ENCODE data around the gene BSDC1.

The BSDC1 gene

DNA sequence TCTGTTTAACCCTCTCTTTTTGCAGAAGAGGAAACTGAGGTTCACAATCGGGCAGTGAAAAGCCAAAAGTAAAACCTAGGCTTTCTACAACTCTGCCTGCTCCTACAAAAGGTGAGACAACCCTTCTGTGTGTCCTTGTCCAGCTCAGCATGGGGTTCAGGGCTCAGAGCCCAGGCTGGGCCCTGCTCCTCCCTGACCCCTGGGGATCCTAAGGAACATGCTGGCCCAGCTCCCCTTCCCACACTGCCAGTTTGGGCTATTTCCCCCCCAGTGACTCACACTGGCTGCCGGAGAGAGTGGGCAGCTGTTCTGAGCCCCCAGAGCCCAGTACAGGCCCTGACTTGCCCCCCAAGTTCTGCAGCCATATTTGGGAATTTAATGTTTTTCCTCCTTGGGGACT, 40.8 kb downstream of the BSDC1 start:
- Histone ChIP-seq H3K4me1 (ENCODE audit: insufficient read depth, low read length, poor library complexity, severe bottlenecking) (peaks cover 34% of the 10 kb centered on the region), H3K27me3 (ENCODE audit: insufficient read depth, low read length, poor library complexity, severe bottlenecking) (no peaks in the 10 kb centered on the region), H3K9me3 (ENCODE audit: insufficient read depth, low read depth, low read length) (no peaks in the 10 kb centered on the region), H3K9ac (ENCODE audit: low read depth, low read length, poor library complexity, severe bottlenecking) (peak overlapping the region; percentile 23), H3K9me2 (replicated peaks; ENCODE audit: low read depth, low read length) (no peaks in the 10 kb centered on the region), H3K79me2 (ENCODE audit: insufficient read depth, low read length) (no peaks in the 10 kb centered on the region), H3K36me3 (ENCODE audit: insufficient read depth, low read length) (no peaks in the 10 kb centered on the region), H4K20me1 (ENCODE audit: insufficient read depth, low read length, poor library complexity, severe bottlenecking) (no peaks in the 10 kb centered on the region), H3K4me3 (ENCODE audit: low read length, poor library complexity, severe bottlenecking) (no peak overlapping the region), H2AFZ (ENCODE audit: low read length) (no peak overlapping the region), H3K4me2 (ENCODE audit: low read depth, low read length, poor library complexity, severe bottlenecking) (no peak overlapping the region), H3F3A (ENCODE audit: low read depth) (no peaks in the 10 kb centered on the region)
- TF ChIP-seq EZH2phosphoT487 (IDR thresholded peaks at IDR 0.05; ENCODE audit: borderline replicate concordance) = no peak
- TF ChIP-seq, protein P1, sequence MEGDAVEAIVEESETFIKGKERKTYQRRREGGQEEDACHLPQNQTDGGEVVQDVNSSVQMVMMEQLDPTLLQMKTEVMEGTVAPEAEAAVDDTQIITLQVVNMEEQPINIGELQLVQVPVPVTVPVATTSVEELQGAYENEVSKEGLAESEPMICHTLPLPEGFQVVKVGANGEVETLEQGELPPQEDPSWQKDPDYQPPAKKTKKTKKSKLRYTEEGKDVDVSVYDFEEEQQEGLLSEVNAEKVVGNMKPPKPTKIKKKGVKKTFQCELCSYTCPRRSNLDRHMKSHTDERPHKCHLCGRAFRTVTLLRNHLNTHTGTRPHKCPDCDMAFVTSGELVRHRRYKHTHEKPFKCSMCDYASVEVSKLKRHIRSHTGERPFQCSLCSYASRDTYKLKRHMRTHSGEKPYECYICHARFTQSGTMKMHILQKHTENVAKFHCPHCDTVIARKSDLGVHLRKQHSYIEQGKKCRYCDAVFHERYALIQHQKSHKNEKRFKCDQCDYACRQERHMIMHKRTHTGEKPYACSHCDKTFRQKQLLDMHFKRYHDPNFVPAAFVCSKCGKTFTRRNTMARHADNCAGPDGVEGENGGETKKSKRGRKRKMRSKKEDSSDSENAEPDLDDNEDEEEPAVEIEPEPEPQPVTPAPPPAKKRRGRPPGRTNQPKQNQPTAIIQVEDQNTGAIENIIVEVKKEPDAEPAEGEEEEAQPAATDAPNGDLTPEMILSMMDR (conservative IDR thresholded peaks at IDR 0.05; ENCODE audit: low read length) = no peak

DNA sequence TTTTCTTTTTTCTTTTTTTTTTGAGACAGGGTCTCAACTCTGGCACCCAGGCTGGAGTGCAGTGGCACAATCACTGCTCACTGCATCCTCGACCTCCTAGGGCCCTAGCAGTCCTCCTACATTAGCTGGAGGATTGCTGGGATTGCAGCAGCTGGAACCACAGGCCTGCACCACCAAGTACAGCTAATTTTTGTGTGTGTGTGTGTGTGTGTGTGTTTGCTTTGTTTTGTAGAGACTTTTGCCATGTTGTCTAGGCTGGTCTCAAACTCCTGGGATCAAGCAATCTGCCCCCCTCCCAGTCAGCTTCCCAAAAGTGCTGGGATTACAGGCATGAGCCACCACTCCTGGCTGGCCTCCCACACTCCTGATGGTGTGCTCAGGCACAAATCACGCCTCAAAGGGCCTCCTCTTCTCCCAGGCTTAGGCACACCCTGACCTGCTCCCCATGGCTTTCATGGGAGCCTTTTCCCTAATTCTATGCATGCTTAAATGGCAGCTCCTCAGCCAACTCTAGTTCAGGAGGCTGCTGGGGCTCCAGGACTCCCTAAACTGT, 41.3 kb downstream of the BSDC1 start:
- Histone ChIP-seq H3K9ac (ENCODE audit: low read depth, low read length, poor library complexity, severe bottlenecking) (peak overlapping the region; percentile 84), H2AFZ (ENCODE audit: low read length) (no peak overlapping the region), H3K4me1 (ENCODE audit: insufficient read depth, low read length, poor library complexity, severe bottlenecking) (peaks cover 34% of the 10 kb centered on the region), H4K20me1 (ENCODE audit: insufficient read depth, low read length, poor library complexity, severe bottlenecking) (no peaks in the 10 kb centered on the region), H3K4me3 (ENCODE audit: low read length, poor library complexity, severe bottlenecking) (peak overlapping the region; percentile 77), H3K4me2 (ENCODE audit: low read depth, low read length, poor library complexity, severe bottlenecking) (peak overlapping the region; percentile 89), H3K79me2 (ENCODE audit: insufficient read depth, low read length) (no peaks in the 10 kb centered on the region), H3K36me3 (ENCODE audit: insufficient read depth, low read length) (no peaks in the 10 kb centered on the region), H3F3A (ENCODE audit: low read depth) (no peaks in the 10 kb centered on the region), H3K27me3 (ENCODE audit: insufficient read depth, low read length, poor library complexity, severe bottlenecking) (no peaks in the 10 kb centered on the region), H3K9me2 (replicated peaks; ENCODE audit: low read depth, low read length) (no peaks in the 10 kb centered on the region), H3K9me3 (ENCODE audit: insufficient read depth, low read depth, low read length) (no peaks in the 10 kb centered on the region)
- no peak for TF ChIP-seq EZH2phosphoT487 (IDR thresholded peaks at IDR 0.05; ENCODE audit: borderline replicate concordance)
- TF ChIP-seq, protein P1 (conservative IDR thresholded peaks at IDR 0.05; ENCODE audit: low read length) = no peak

DNA sequence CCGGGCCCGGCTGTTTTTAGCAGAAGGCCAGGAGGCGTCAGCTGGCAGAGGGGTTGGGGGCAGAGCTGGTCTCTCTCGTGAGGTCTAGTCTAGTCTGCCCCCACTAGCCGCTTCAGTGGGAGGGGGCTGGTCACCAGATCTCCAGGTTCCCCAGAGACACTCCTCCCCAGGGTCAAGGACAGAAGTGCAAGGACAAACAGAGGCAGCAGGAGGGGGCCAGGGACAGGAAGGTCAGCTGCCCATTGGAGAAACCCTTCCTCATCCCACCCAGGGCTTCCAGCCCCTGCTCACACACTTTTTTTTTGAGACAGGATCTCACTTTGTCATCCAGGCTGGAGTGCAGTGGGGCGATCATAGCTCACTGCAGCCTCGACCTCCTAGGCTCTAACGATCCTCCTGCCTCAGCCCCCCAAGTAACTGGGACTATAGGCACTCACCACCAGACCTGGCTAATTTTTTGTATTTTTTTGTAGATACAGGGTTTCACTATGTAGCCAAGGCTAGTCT, 41.9 kb downstream of the BSDC1 start:
- Histone ChIP-seq H3K9me3 (ENCODE audit: insufficient read depth, low read depth, low read length) (no peaks in the 10 kb centered on the region), H4K20me1 (ENCODE audit: insufficient read depth, low read length, poor library complexity, severe bottlenecking) (no peaks in the 10 kb centered on the region), H3K9ac (ENCODE audit: low read depth, low read length, poor library complexity, severe bottlenecking) (peak overlapping the region; percentile 84), H3K4me3 (ENCODE audit: low read length, poor library complexity, severe bottlenecking) (peak overlapping the region; percentile 77), H3K79me2 (ENCODE audit: insufficient read depth, low read length) (no peaks in the 10 kb centered on the region), H2AFZ (ENCODE audit: low read length) (no peak overlapping the region; the same call in 1 of the 2 replicates), H3K36me3 (ENCODE audit: insufficient read depth, low read length) (no peaks in the 10 kb centered on the region), H3K27me3 (ENCODE audit: insufficient read depth, low read length, poor library complexity, severe bottlenecking) (no peaks in the 10 kb centered on the region), H3K9me2 (replicated peaks; ENCODE audit: low read depth, low read length) (no peaks in the 10 kb centered on the region), H3K4me2 (ENCODE audit: low read depth, low read length, poor library complexity, severe bottlenecking) (peak overlapping the region; percentile 89), H3F3A (ENCODE audit: low read depth) (no peaks in the 10 kb centered on the region), H3K4me1 (ENCODE audit: insufficient read depth, low read length, poor library complexity, severe bottlenecking) (peaks cover 34% of the 10 kb centered on the region)
- TF ChIP-seq EZH2phosphoT487 (IDR thresholded peaks at IDR 0.05; ENCODE audit: borderline replicate concordance) = no peak
- TF ChIP-seq, protein P1 (conservative IDR thresholded peaks at IDR 0.05; ENCODE audit: low read length) = no peak

All from Loucy (cell line).